LHCN-M2 (cell line): Measurements from ENCODE around the gene NOTCH1. TPM values are rescaled to one million over a fixed set of nuclear protein-coding genes. Genes with fewer than 3 reads are reported as not detected.
A peak's percentile ranks its signal among the peaks of the same experiment; 100 is the strongest.
"Not testable (repeated sequence)": the region's sequence is repeated elsewhere in the genome, so short reads cannot be mapped to it uniquely, and the experiment has no call there.

Source experiments
- DNase-seq: peaks from one replicate; pipeline ENCODE4 v3.0.0-alpha.2; 2012; ENCODE audit warnings: low read depth
- total RNA-seq: library from RNA; depleted of rRNA; stranded (reverse); fragments of >200 nt; gene quantifications from 2 replicates; pipeline ENCODE4 v1.2.3, GENCODE V29; 2014

Gene NOTCH1
- total RNA-seq, 1 experiment from 2014 or later = 9.1 TPM

- peak; percentile 36 for DNase-seq
Observed at GRCh38 chr9:136564379-136564988, 18.6 kb upstream of the NOTCH1 start.

- DNase-seq = no peak
Observed at GRCh38 chr9:136563646-136564325, 17.9 kb upstream of the NOTCH1 start.

- DNase-seq = no peak
Observed at GRCh38 chr9:136562746-136563495, 17.1 kb upstream of the NOTCH1 start.

- DNase-seq = no peak
Observed at GRCh38 chr9:136561779-136562178, 15.9 kb upstream of the NOTCH1 start.

GRCh38 chr9:136560586-136560985, 14.7 kb upstream of the NOTCH1 start:
- DNase-seq = no peak

- not testable (repeated sequence) for DNase-seq
Observed at GRCh38 chr9:136559371-136559770, 13.5 kb upstream of the NOTCH1 start.

GRCh38 chr9:136558846-136559245, 13.0 kb upstream of the NOTCH1 start:
- DNase-seq = not testable (repeated sequence)

GRCh38 chr9:136558373-136558772, 12.5 kb upstream of the NOTCH1 start:
- no peak for DNase-seq

- no peak for DNase-seq
Observed at GRCh38 chr9:136557036-136557435, 11.2 kb upstream of the NOTCH1 start.

GRCh38 chr9:136556166-136556565, 10.3 kb upstream of the NOTCH1 start:
- DNase-seq = no peak

GRCh38 chr9:136554870-136555269, 9.0 kb upstream of the NOTCH1 start:
- DNase-seq = no peak

GRCh38 chr9:136553581-136553980, 7.7 kb upstream of the NOTCH1 start:
- DNase-seq = no peak

- no peak for DNase-seq
Observed at GRCh38 chr9:136552117-136552703, 6.4 kb upstream of the NOTCH1 start.

GRCh38 chr9:136551401-136552116, 5.7 kb upstream of the NOTCH1 start:
- DNase-seq = peak; percentile 66

- DNase-seq = no peak
Observed at GRCh38 chr9:136550439-136551289, 4.8 kb upstream of the NOTCH1 start.

GRCh38 chr9:136549010-136549980, 3.4 kb upstream of the NOTCH1 start:
- DNase-seq = no peak

GRCh38 chr9:136547508-136548215, 1.8 kb upstream of the NOTCH1 start:
- DNase-seq = no peak

- peak; percentile 30 for DNase-seq
Observed at GRCh38 chr9:136546697-136547501, 1.1 kb upstream of the NOTCH1 start.
